HG03439 (cell line): ENCODE measurements around the gene PRSS22.
"Not testable (repeated sequence)": the region's sequence is repeated elsewhere in the genome, so short reads cannot be mapped to it uniquely, and the experiment has no call there.

Source experiments
- ATAC-seq: cut with Tn5 transposase; IDR thresholded peaks from one replicate; pipeline ENCODE4 v1.9.1; 2021; ENCODE audit warnings: mild to moderate bottlenecking, moderate library complexity; ENCODE audit not compliant: unreplicated experiment

PRSS22 gene, protein sequence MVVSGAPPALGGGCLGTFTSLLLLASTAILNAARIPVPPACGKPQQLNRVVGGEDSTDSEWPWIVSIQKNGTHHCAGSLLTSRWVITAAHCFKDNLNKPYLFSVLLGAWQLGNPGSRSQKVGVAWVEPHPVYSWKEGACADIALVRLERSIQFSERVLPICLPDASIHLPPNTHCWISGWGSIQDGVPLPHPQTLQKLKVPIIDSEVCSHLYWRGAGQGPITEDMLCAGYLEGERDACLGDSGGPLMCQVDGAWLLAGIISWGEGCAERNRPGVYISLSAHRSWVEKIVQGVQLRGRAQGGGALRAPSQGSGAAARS

DNA sequence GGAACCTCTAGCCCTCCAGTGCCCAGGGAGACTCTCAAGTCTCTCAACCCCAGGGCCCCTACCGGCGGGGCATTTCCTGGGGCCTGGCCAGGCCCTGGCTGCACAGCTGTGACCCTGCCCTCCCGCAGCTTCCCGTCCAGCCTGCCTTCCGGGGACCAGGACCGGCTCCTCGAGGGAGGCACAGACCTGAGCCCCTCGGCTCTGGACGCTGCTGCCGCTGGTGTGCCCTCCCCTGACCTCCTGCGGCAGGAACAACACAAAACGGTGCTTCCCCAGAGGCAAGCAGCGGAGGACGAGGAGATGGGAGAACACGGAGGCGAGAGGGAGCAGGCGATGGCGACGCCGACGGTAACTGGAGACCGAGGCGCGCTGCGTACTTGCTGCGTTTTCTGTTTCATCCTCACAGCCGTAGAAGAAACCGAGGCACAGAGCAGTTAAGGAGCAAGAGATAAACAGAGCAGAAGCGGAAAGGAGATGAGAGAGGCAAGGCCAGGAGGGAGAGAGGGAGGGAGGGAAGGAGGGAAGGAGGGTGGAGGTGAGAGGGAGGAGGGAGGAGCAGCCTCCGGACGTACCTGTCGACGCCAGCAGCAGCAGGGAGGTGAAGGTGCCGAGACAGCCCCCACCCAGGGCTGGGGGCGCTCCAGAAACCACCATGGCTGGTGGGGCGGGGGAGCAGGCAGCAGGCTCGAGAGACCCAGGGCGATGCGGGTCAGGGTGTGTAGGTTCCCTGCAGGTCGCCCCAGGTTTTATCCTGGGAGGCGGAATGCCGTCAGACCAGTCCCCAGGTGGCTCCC is at the start of gene PRSS22:
PRSS22 (minus strand) TSS at position 720 of the 794 bp plus-strand sequence; CDS start at position 654, 66 bp downstream.
- ATAC-seq: no peak

DNA sequence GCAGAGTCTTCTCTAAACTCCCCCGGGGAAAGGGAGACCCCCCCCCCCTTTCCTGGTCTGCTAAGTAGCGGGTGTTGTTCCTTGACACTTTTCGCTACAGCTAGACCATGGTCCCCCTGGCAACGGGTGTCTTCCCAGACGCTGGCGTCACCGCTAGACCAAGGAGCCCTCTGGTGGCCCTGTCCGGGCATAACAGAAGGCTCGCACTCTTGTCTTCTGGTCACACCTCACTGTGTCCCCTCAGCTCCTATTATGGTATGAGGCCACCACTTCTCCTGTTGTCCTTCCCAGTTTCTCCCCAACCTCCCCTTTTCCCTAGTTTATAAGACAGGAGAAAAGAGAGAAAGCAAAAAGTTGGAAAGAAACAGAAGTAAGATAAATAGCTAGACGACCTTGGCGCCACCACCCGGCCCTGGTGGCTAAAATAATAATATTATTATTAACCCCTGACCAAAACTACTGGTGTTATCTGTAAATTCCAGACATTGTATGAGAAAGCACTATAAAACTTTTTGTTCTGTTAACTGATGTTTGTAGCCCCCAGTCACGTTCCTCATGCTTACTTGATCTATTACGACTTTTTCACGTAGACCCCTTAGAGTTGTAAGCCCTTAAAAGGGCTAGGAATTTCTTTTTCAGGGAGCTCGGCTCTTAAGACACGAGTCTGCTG is 49.2 kb upstream of the PRSS22 start:
- not testable (repeated sequence) for ATAC-seq

DNA sequence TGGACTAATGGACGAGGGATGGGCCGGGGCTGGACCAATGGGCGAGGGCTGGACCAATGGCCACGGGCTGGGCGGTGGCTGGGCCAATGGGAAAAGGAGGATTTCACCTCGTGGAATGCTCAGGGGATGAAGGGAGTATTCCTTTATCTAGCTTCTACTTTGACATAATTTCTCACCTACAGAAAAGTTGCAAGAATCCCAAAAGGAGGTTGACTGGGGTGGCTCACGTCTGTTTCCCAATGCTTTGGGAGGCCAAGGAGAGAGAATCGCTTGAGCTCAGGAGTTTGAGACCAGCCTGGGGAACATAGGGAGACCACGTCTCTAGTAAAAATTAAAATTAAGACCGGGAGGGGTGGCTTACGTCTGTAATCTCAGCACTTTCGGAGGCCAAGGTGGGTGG is 48.0 kb upstream of the PRSS22 start:
- no peak for ATAC-seq

DNA sequence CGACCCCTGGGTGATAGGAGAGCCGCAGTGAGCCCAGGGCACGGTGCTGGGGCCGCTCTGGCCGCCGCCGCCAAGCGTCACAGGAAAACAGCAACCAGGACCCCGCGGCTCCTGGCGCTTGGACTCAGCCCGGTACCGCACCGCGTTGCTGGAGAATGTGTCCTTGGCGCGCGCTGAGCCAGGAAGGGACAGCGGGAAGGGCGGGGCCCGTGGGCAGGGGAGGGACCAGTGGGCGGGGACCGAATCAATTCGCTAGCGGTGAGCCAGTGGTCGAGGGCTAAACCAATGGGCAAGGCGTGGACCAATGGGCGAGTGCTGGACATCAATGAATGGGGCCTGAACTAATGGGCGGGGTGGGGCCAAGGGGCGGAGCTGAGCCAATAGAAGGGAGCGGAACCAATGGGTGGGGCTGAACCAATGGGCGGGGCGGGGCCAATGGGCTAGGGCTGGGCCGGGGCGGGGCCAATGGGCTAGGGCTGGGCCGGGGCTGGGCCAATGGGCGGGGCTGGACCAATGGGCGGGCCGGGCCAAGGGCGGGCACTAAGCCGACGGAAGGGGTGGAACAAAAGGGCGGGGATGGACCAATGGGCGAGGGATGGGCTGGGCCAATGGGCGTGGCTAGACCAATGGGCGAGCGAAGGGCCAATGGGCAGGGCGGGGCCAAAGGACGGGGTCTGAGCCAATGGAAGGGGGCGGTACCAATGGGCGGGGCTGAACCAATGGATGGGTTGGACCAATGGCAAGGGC is 47.4 kb upstream of the PRSS22 start:
- peak; percentile 68 for ATAC-seq

DNA sequence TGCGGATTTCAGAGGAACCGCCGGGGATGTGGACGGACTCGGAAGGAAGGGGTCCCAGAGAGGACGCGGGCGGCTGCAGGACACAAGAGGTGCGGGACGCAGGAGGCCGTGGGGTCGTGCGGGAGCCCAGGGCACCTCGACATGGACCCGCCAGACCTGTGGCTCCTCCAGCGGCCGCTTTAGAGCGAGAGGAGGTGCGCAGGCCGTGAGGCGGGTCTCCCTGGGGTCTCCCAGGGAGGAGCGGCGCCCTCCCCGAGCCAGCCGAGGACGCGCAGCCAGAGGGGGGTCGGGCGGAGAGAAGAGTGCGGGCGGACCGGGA is 46.9 kb upstream of the PRSS22 start:
- peak; percentile 25 for ATAC-seq

DNA sequence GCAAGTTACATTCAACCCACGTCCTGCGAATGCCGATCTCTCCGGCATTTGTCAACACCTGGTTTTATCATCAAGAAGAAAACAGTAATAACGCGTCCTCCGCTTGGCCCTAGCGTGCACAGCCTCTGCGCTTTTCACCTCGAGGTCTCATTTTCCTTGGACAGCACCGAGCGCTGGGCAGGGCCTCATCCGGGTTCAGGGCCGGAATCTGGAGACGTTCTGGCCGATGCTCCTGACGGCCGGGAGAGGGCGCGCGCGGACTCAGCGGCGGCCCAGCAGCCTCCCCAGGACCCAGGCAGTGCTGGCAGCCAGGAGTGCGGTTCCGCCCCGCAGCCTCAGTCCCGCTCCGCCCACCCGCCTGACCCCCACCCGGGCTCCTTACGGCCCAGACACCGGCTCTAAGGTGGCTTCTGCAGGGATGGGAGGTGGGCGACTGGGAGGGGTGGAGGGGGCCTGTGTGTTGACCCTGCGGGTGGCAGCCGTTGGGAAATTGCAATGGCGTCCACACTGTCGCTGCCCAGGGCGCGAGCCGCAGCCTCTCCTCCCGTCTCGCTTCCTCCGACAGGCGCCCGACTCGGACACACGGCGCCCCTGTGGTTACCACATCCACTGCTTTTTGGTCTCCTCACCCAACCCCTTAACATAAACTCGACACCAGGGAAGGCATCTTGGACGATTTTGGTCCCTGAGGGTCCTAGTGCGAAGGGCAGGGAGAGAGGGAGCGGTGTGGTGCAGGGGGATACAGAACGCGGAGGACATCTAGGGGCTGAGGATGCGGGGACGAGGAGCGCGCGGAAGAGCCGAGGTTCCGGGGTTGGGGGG is 46.3 kb upstream of the PRSS22 start:
- peak; percentile 42 for ATAC-seq

- ATAC-seq: no peak
Observed at GRCh38 chr16:2902337-2903130, 44.6 kb upstream of the PRSS22 start.

DNA sequence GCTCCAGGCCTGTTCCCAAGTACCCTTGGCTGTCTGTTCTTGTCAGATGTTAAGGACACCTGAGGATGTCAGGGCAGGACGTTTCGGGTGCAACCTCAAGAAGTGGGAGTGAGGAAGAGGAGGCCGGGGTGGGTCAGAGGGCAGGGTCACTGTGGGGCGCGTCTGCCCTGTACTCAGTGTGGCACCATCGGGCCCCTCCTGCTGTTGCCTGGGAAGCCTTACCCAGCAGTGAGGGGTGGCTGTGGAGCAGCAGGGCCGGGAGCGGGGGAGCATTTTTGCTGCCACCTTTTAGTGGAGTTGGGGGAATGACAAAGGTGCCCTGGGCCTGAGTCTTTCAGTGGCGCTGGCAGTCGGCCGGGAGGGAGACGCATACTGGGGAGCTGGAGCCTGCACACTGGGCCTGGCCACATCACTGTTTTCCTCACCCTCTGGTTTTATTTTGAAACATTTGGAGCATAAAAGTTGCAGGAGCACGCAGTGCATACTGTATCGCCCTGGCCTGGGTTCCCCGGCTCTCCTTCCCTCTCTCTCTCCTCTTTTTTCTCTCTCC is 42.6 kb upstream of the PRSS22 start:
- ATAC-seq: no peak

GRCh38 chr16:2899564-2900072 is 41.6 kb upstream of the PRSS22 start:
- no peak for ATAC-seq

GRCh38 chr16:2898831-2899563 is 41.0 kb upstream of the PRSS22 start:
- no peak for ATAC-seq

DNA sequence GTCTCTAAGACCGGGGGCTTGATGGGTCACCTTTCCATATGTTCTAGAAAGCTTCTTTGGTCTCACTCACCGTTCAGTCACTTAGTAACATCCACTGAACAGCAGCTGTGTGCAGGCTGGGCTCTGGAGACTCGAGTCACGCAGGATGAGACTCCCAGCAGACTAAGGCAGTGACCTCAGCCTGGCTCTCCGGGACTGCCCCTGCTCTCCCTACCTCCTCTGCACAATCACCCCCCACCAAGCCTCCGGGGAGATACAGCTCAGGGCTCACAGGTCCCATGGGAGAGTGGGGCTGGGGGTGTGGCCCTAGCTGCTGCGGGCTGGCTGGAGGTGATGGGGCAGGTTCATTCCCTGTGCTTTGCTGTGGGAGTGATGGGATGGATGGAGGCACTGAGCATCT is 39.1 kb upstream of the PRSS22 start:
- no peak for ATAC-seq

- ATAC-seq: no peak
Observed at GRCh38 chr16:2896480-2897010, 38.6 kb upstream of the PRSS22 start.

DNA sequence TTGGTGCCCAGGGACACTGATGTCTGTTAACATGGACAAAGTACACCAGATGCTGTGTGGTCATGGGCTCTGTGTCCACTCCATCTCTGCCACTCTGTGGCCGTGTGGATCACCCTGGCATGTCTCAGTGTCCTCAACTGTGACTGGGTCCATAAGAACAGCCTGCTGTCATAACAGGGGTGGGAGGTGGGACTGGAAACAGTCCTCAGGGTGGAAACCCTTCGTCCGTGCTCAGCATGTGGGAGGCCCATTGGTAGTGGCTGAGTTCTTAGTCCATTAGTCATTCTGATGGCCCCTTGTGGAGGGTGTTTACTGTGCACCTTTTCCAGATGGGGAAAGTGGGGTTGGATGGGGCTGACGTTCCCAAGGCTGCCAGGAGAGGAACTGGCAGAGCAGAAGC is 37.8 kb upstream of the PRSS22 start:
- ATAC-seq: no peak

DNA sequence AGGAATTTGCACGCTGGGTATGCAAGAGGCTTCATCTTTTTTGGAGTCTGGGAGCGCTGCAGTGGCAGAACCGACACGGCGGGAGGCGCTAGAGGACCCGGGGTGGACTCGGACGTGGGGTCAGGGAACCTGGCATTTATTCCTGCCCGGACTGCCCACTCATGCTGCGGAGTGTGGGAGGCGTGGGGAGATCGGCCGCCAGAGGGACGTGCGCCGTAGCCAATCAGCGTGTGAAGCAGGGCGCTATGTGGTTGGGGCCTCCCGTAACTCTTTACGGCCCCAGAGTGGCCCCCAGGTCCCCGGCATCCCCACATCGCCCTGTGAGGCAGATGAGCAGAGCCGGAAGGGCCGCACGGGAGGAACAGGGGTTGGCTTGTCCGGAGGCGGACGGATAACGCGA is 36.3 kb upstream of the PRSS22 start:
- no peak for ATAC-seq

- ATAC-seq: no peak
Observed at GRCh38 chr16:2884041-2884451, 26.1 kb upstream of the PRSS22 start.

- no peak for ATAC-seq
Observed at GRCh38 chr16:2883458-2883908, 25.5 kb upstream of the PRSS22 start.

DNA sequence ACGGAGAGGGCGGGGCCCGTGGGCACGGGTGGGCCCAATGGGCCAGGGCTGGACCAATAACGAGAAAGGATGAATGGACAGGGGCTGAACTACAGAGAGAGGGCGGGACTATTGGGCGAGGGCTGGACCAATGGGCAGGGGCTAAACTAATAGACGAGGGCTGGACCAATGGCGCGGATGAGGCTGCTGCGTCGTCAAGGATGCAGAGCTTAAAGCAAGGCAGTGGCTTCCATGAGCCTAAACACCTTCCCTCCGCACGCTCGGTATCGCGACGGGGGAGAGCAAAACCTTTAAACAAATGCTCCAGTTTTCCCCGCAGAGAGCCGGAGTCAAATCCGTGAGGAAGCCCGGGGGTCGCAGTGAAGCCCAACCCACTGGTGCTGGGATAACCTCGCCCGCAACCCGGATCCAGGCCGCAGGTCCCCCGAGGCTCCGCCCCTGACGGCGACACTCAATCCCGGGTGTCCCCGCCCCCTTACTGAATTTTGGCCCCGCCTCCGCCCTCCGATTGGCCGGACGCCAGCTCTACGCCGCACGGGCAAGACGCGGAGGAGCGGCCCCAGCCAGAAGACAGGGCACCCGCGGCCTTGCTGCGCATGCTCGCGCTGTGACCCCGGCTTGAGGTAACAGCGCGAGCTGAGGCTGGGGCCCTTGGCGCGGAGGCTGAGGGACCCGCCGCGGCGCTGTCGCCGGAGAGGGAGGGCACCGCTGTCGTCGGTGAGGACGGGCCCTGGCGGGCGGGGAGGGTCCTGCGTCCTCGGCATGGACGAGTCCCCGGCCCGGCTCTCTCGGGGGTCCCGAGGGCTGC is 24.9 kb upstream of the PRSS22 start, which contains the start of gene FLYWCH2:
FLYWCH2 (plus strand) TSS at position 566 of the 808 bp plus-strand sequence. CDS start 13,235 bp downstream, outside the sequence.
- peak; percentile 87 for ATAC-seq
